Measurements from ENCODE around the gene RNF5.

DNA sequence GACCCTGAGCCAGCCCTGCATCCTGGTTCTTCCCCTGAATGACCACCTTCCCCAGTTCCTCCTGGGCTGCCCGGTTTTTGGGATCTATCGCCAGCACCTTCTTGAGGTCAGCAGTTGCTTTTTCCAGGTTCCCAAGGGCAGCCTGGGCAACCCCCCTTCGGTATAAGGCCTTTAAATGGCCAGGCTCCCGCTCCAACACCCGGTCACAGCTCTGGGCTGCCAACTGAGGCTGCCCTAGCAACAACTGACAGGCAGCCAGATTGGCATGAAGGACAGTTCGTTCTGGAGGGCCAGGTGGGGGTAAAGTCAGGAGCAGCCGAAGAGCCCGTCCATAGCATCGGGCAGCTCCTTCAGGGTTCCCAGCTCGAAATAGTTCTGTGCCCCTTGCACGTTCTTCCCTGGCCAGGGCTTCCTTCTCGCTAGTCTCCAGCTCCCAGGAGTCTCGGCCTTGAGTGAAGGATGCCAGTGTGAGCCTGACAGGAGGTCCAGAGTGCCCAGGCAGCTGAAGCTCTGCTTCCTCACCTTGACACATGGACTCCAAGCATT, 49.4 kb upstream of the RNF5 start:
- no peak for TF ChIP-seq POLR2A (IDR thresholded peaks at IDR 0.05)
- TF ChIP-seq CTCF (IDR thresholded peaks at IDR 0.05 in 4 of 5, conservative IDR thresholded peaks at IDR 0.05 in 1 of 5), result no peak

Measured in gastrocnemius medialis (tissue), 4 donors.